HUES6 (cell line): ENCODE measurements around the gene PATL1.

ENCODE experiments used
- H3K27ac ChIP-seq: 2 replicates; pipeline ENCODE4 v1.7.0; 2013; ENCODE audit warnings: low read depth, mild to moderate bottlenecking, low read length, inconsistent platforms
- H3K27me3 ChIP-seq: 2 replicates; pipeline ENCODE4 v1.6.1; 2013; ENCODE audit warnings: low read length; ENCODE audit not compliant: control insufficient read depth, insufficient read depth
- H3K36me3 ChIP-seq: 2 replicates; pipeline ENCODE4 v1.6.1; 2013; ENCODE audit warnings: low read length; ENCODE audit not compliant: control insufficient read depth, insufficient read depth
- H3K4me1 ChIP-seq: 2 replicates; pipeline ENCODE4 v1.6.1; 2013; ENCODE audit warnings: low read length; ENCODE audit not compliant: control insufficient read depth, insufficient read depth
- H3K4me3 ChIP-seq: 2 replicates; pipeline ENCODE4 v1.5.1; 2013; ENCODE audit warnings: low read depth, low read length
- H3K9ac ChIP-seq: one replicate; pipeline ENCODE4 v1.6.1; 2013; ENCODE audit warnings: mild to moderate bottlenecking, low read length
- H3K9me3 ChIP-seq: 2 replicates; pipeline ENCODE4 v1.6.1; 2013; ENCODE audit warnings: low read depth, low read length; ENCODE audit not compliant: control insufficient read depth, insufficient read depth

PATL1 gene

DNA sequence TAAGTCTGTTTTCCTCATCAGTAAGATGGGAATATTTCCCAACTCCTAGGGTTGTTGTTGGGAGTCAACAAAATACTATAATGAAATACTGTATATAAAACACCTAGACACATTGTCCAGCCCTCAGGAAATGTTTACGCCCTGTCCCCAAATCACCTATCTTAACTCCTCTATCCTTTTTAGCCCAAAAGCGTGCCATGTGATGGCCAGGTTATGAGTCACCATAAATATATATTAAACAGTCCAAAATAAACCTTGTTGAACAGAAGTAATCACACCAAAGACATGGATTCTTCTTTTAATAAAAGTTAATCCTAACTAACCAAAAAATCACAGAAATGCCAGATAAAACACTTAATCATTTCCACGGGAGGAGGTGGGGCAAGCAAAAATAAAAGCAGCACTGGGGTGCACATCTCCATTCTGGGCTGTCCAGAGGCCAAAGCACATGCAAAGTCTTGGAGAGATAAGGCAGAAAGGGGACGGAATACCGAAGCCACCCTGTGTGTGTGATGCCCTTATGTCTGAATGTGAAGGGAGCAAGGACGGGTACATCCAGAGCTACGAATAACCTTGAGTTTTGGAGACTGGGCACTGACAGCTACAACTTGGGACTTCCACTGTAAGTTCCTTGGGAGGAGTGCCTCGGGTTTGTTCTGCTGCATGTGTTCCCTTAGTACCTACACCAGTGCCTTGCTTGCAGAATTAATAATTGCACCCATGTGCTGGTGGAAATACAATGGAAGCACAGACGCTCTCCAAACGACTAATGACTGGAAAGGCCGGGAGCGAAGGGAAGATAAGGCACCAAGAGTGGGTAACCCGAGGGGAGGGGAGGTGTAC, 54.3 kb downstream of the PATL1 start:
- no peaks in the 10 kb centered on the region for H3K27me3 ChIP-seq
- H3K36me3 ChIP-seq = peaks cover 20% of the 10 kb centered on the region
- H3K9me3 ChIP-seq = no peaks in the 10 kb centered on the region
- peak overlapping the region; percentile 64 for H3K9ac ChIP-seq
- H3K4me1 ChIP-seq = peaks cover 3% of the 10 kb centered on the region; the same call in 1 of the 2 replicates
- no peak overlapping the region for H3K27ac ChIP-seq
- H3K4me3 ChIP-seq = peak overlapping the region; percentile 89

DNA sequence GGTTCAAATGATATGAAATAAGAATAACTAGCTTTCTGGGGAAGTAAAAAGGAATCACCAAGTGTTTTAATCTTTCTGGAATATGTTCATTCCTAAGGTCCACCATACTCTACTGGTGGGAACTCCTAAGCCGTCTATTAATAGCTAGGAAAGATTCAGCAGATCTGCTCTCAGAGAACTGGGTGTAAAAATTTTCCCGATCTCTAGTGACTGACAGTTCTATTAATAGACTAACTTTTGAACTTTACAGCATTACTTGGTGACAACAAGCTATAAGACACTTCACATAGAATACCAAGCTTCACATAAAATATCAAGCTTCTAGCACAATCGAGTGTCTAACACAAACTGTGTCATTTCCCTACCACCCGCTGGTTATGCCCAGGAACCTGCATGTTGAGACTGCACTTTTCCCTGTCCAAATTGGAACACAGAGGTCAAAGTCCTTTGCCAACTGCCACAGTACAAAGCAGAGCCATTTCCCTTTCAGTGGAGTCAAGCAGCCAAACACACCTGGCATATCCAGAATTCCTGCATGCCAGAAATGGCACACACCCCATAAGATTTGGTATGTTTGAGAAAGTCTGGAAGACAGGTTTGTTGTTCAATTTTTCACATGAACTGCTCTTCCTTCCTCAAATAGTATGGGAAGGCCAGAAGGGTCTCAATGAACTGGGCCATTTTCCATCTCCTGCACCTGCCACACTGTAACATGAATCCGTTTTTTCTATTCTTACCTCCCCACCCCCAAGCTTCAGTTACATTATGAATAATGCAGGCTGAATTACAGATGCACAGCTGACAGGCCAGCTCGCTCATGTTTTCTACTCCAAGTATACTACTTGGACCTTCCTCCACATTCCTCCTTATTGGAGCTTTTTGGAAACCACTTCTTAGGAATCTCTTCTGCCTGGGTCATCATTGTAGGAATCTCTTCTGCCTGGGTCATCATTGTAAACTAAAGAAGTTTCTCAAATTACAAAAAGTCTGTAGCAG, 57.0 kb downstream of the PATL1 start:
- no peak overlapping the region for H3K9ac ChIP-seq
- peaks cover 46% of the 10 kb centered on the region for H3K36me3 ChIP-seq
- H3K27me3 ChIP-seq = no peaks in the 10 kb centered on the region
- H3K4me3 ChIP-seq = no peak overlapping the region
- H3K4me1 ChIP-seq = peaks cover 3% of the 10 kb centered on the region; the same call in 1 of the 2 replicates
- no peak overlapping the region for H3K27ac ChIP-seq
- H3K9me3 ChIP-seq = no peaks in the 10 kb centered on the region

- Histone ChIP-seq H3K9me3 (no peaks in the 10 kb centered on the region), H3K4me3 (no peak overlapping the region), H3K4me1 (peaks cover 3% of the 10 kb centered on the region; the same call in 1 of the 2 replicates), H3K36me3 (peaks cover 62% of the 10 kb centered on the region), H3K27ac (no peak overlapping the region), H3K27me3 (no peaks in the 10 kb centered on the region), H3K9ac (no peak overlapping the region)
Measured at GRCh38 chr11:59610289-59610688, 58.5 kb downstream of the PATL1 start.

GRCh38 chr11:59607703-59608454, 61.0 kb downstream of the PATL1 start:
- no peak overlapping the region for H3K27ac ChIP-seq
- H3K4me1 ChIP-seq = no peaks in the 10 kb centered on the region
- H3K9me3 ChIP-seq = no peaks in the 10 kb centered on the region
- no peak overlapping the region for H3K4me3 ChIP-seq
- H3K36me3 ChIP-seq = peaks cover 76% of the 10 kb centered on the region
- no peaks in the 10 kb centered on the region for H3K27me3 ChIP-seq
- no peak overlapping the region for H3K9ac ChIP-seq

- Histone ChIP-seq H3K4me1 (no peaks in the 10 kb centered on the region), H3K27ac (no peak overlapping the region), H3K9ac (peak overlapping the region; percentile 30), H3K9me3 (no peaks in the 10 kb centered on the region), H3K27me3 (no peaks in the 10 kb centered on the region), H3K36me3 (peaks cover 96% of the 10 kb centered on the region), H3K4me3 (no peak overlapping the region)
Measured at GRCh38 chr11:59602432-59602831, 66.4 kb downstream of the PATL1 start.

DNA sequence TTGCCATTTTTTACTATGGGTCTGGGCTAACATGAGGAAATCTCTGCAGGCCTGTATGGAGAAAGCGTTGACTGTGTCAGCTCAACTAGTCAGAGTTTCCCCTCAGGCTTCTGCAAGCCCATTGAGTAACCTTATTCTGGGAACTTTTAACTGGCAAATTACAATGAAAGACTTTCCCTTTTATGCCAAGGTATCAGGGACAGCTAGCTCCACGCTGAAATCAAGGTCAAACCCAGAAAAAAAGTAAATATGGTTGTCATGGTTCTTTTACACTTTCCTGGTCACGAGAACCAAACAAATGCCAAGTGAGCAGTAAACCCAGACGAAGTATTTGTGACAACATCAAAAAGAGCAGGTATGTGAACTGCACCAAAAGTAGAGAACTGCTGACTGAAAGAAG, 67.0 kb downstream of the PATL1 start:
- no peak overlapping the region for H3K4me3 ChIP-seq
- no peaks in the 10 kb centered on the region for H3K27me3 ChIP-seq
- no peak overlapping the region for H3K27ac ChIP-seq
- no peaks in the 10 kb centered on the region for H3K4me1 ChIP-seq
- peaks cover 94% of the 10 kb centered on the region for H3K36me3 ChIP-seq
- no peak overlapping the region for H3K9ac ChIP-seq
- no peaks in the 10 kb centered on the region for H3K9me3 ChIP-seq

DNA sequence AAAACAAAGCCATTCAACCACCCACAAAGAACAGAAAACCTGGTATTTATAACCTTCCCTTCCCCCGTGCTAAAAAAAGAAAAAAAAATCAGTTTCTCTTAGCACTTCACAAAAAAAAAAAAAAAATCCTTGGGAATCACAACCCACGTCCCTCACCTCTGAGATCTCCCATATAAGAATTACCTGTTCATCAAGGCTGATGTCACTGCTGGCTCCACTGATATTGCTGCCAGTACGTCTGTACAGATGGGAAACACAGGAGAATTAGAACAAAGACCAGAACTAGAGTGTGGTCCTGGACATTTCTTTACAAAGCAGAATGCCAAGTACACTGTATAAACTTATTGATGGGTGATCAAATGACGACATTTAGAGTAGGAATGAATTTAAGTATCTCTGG, 68.2 kb downstream of the PATL1 start:
- Histone ChIP-seq H3K27ac (no peak overlapping the region), H3K9ac (no peak overlapping the region), H3K27me3 (no peaks in the 10 kb centered on the region), H3K9me3 (no peaks in the 10 kb centered on the region), H3K4me3 (no peak overlapping the region), H3K36me3 (peaks cover 93% of the 10 kb centered on the region), H3K4me1 (no peaks in the 10 kb centered on the region)

DNA sequence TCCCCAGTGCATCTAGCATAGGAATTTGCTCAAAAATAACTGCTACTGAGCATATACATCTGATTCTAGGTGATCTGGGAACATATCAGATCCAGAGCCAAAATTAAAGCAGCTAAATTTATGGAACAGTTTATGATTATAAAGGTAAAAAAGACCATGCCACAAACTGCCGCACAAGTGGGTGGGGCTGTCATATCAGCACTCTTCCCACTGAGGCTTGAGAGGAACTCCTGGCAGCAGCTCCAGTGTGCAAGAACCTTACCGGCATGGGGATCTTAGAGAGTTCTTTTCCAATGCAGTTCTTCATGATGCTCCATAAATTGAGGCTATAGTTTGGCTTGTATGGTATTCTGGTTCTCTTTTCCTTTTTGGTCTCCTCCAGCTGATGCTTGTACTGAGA, 68.6 kb downstream of the PATL1 start:
- Histone ChIP-seq H3K27ac (no peak overlapping the region), H3K9ac (no peak overlapping the region), H3K4me3 (no peak overlapping the region), H3K4me1 (no peaks in the 10 kb centered on the region), H3K36me3 (peaks cover 92% of the 10 kb centered on the region), H3K27me3 (no peaks in the 10 kb centered on the region), H3K9me3 (no peaks in the 10 kb centered on the region)

DNA sequence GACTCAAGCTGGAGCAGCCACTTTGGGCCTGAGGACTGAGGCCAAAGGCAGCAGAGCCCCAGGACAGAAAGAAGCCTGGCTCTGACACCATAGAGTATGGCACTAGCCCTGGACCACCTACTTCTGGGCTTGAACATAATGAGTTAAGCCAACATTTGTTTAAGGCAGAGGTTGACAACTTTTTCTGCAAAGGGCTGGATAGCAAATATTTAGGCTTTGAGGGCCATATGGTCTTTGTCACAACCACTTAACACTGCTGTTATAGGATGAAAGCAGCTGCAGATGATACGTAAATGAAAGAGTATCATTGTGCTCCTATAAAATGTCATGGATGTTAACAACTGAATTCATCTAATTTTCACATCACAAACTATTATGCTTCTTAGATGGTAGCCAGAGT, 69.9 kb downstream of the PATL1 start:
- no peak overlapping the region for H3K27ac ChIP-seq
- no peak overlapping the region for H3K4me3 ChIP-seq
- H3K9ac ChIP-seq = no peak overlapping the region
- no peaks in the 10 kb centered on the region for H3K9me3 ChIP-seq
- H3K36me3 ChIP-seq = peaks cover 90% of the 10 kb centered on the region
- no peaks in the 10 kb centered on the region for H3K27me3 ChIP-seq
- H3K4me1 ChIP-seq = no peaks in the 10 kb centered on the region
